Activated T-helper 2 cell treated with anti-CD3 and anti-CD28 coated beads, Interferon-gamma antibody, Interleukin-2, Interleukin-4, amounts not matched to agents 10 μg/mL and 5 μg/mL and 100 μg/mL, durations not matched to agents 14 hours and 24 hours and 36 hours (primary cell): Measurements from ENCODE around the gene IQGAP1. TPM values are rescaled to one million over a fixed set of nuclear protein-coding genes. Genes with fewer than 3 reads are reported as not detected.
"Not testable (repeated sequence)": the region's sequence is repeated elsewhere in the genome, so short reads cannot be mapped to it uniquely, and the experiment has no call there.

ENCODE experiments used
- DNase-seq: peaks from one replicate; pipeline ENCODE4 v3.0.0; 2021; ENCODE audit warnings: low spot score
- H3K27ac Mint-ChIP-seq: one replicate; pipeline ENCODE4 v1.8.0; 2021; ENCODE audit warnings: mixed read lengths
- H3K27me3 Mint-ChIP-seq: one replicate; pipeline ENCODE4 v1.8.0; 2021; ENCODE audit warnings: low read depth, mixed read lengths
- H3K36me3 Mint-ChIP-seq: one replicate; pipeline ENCODE4 v1.8.0; 2021; ENCODE audit warnings: low read depth, mixed read lengths
- H3K4me1 Mint-ChIP-seq: one replicate; pipeline ENCODE4 v1.8.0; 2021; ENCODE audit warnings: low read depth, mixed read lengths
- H3K4me3 Mint-ChIP-seq: one replicate; pipeline ENCODE4 v1.8.0; 2021; ENCODE audit warnings: low read depth, mild to moderate bottlenecking, moderate library complexity, mixed read lengths
- H3K9me3 Mint-ChIP-seq: one replicate; pipeline ENCODE4 v1.8.0; 2021; ENCODE audit warnings: mixed read lengths
- intact Hi-C: fragments of 100-400 bp; cut with micrococcal nuclease; formaldehyde crosslinking; loops from one replicate; pipeline ENCODE4 v1.15.1; 2023
- total RNA-seq: library from RNA; stranded (reverse); gene quantifications from 2 replicates; pipeline ENCODE4 v1.2.3, GENCODE V29; 2022

The IQGAP1 gene
- total RNA-seq, 1 donor from 2014 or later: 196 TPM

DNA sequence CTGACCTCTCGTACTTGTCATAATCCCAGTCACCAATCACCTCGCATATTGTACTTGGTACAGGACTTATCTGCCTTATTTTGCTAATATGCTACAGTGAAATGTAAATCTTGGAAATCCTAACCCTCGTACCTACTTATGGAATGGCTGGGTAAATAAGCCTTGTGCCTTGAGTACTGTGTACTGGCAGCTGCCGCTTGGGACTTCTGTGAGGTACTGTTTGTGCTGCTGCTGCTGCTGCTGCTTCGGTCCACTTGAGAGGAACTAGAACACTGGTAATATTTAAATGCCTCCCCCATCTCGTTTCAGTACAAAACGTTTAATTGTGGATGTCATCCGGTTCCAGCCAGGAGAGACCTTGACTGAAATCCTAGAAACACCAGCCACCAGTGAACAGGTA, 99.1 kb downstream of the IQGAP1 start:
- no peak for DNase-seq
- Mint-ChIP-seq H3K4me3 (no peak overlapping the region), H3K9me3 (no peaks in the 10 kb centered on the region), H3K4me1 (peaks cover 6% of the 10 kb centered on the region), H3K36me3 (peaks cover 84% of the 10 kb centered on the region), H3K27ac (no peak overlapping the region), H3K27me3 (no peaks in the 10 kb centered on the region)
- intact Hi-C loops: no loop called here

DNA sequence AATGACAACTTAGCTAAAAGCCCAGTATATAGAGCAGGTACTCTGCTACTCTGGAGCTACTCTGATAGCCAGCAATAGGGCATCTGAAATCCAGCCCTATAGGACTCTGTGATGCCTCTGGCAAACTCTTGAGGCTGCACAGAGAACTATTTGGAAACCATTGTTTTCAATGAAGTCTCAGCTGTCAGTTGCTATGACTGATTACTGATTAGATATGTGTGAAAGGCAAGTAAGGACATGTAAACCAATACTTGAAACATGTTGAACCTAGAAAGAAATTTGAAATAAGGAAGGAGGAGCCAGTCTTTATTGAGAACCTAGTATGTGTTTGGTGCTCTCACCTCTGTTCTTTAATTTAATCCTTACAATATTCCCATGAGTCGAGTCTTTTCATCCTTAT, 101.5 kb downstream of the IQGAP1 start:
- Mint-ChIP-seq H3K36me3 (peaks cover 87% of the 10 kb centered on the region), H3K4me1 (peaks cover 9% of the 10 kb centered on the region), H3K27me3 (no peaks in the 10 kb centered on the region), H3K4me3 (no peak overlapping the region), H3K9me3 (no peaks in the 10 kb centered on the region), H3K27ac (peak overlapping the region; percentile 36)
- intact Hi-C loops: no loop called here
- DNase-seq: no peak

DNA sequence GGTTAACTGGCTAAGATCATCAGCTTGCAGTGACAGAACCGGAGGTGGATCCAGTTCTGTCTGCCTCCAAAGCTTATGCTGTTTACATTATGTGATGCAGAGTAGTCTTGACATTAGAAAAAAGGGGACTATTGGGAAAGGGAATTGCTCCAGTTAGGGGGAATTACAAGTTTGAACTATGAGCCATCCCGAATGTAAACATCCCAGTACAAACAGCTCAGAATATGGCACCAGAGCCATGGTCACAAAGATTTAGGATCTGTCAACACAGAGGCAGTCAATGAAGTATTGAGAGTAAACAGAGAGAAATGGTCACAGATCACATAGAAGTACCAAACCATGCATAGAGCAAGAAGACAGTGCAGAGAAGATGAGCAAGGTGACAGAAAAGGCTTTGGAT, 101.9 kb downstream of the IQGAP1 start:
- no peak for DNase-seq
- Mint-ChIP-seq H3K4me1 (peaks cover 9% of the 10 kb centered on the region), H3K27me3 (no peaks in the 10 kb centered on the region), H3K27ac (peak overlapping the region; percentile 36), H3K36me3 (peaks cover 87% of the 10 kb centered on the region), H3K9me3 (no peaks in the 10 kb centered on the region), H3K4me3 (no peak overlapping the region)
- intact Hi-C loops: no loop called here

DNA sequence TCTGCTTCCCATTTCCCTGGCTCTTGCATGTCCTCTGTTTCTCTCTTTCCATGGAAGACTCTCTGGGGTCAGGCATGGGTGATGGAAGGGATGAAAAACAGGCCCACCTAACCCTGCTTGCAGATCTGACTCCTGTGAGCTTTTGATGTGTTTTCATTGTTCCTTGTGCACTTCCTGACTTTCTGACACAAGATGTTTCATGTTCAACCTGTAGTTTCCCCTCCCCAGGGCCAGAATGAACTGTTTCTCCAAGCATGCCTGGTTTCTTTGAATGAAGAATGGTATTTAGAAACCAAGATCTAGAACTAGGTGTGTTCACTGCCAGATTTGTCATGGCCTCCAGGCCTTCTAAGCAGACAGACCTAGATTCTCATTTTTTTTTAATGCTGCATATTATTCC, 105.6 kb downstream of the IQGAP1 start:
- intact Hi-C loops: no loop called here
- Mint-ChIP-seq H3K4me3 (no peak overlapping the region), H3K36me3 (peaks cover 81% of the 10 kb centered on the region), H3K27me3 (no peaks in the 10 kb centered on the region), H3K27ac (peak overlapping the region; percentile 65), H3K4me1 (peaks cover 5% of the 10 kb centered on the region), H3K9me3 (no peaks in the 10 kb centered on the region)
- no peak for DNase-seq

DNA sequence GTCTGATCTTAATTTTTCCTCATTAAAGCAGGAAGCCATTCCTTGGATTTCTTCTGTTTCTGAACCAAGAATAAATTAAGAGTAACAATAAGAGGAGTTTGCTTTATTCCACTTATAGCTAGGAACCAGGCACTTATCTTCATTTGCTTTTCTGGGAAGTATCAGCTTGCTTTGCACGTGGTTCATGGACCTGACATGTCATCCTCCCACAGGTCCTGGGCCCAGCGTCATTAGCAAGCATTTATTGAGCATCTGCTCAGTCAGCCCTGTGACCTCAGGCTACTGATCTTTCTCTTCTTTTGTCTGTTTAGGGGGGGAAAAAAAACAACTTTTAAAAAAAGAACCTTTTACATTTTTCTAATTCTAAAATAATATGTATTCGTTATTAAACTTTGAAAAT, 107.0 kb downstream of the IQGAP1 start:
- H3K9me3 Mint-ChIP-seq: no peaks in the 10 kb centered on the region
- H3K4me3 Mint-ChIP-seq: no peak overlapping the region
- H3K4me1 Mint-ChIP-seq: peaks cover 5% of the 10 kb centered on the region
- peaks cover 82% of the 10 kb centered on the region for H3K36me3 Mint-ChIP-seq
- H3K27me3 Mint-ChIP-seq: no peaks in the 10 kb centered on the region
- no peak for DNase-seq
- intact Hi-C loops: no loop called here
- H3K27ac Mint-ChIP-seq: no peak overlapping the region

DNA sequence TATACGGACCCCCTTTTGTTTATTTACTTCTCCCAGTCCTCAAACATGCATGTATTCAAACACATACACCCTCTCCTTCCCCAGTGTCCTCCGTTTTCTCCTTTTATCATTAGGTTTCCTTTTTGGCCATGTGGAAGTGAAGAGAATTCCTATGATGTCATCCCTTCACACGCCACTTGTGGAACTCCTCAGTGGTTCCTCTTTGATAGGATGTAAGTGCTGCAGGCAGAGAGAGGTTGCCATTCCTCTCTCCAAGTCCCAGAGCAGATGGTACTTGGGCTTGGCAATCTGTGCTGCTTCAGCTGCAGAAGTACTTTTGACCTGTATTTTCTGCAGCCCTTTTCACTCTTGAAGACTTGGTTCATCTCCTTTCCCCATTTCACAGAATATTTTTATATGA, 108.7 kb downstream of the IQGAP1 start:
- H3K4me3 Mint-ChIP-seq: no peak overlapping the region
- peaks cover 7% of the 10 kb centered on the region for H3K4me1 Mint-ChIP-seq
- intact Hi-C loops: no loop called here
- no peaks in the 10 kb centered on the region for H3K9me3 Mint-ChIP-seq
- no peaks in the 10 kb centered on the region for H3K27me3 Mint-ChIP-seq
- DNase-seq: no peak
- H3K27ac Mint-ChIP-seq: no peak overlapping the region
- peaks cover 83% of the 10 kb centered on the region for H3K36me3 Mint-ChIP-seq

DNA sequence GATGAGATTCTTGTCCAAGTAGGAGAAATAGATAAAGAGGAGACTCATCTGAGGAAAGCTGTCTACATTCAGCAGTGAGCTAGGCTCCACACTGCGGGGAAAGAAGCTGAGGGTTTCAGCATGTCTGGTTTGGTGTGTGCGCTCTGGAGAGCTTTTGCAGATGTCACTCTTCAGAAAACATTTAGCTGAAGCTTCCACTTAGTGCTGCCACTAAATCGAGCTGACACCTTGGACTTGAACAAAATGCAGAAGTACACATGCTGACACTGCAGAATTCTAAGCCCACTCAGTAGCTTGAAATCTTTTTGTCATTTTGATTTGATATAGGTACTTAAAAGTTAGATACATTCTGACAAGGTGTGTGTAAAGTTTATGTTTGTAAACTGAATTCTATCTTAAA, 109.3 kb downstream of the IQGAP1 start:
- no peaks in the 10 kb centered on the region for H3K27me3 Mint-ChIP-seq
- intact Hi-C loops: no loop called here
- no peak overlapping the region for H3K27ac Mint-ChIP-seq
- peaks cover 83% of the 10 kb centered on the region for H3K36me3 Mint-ChIP-seq
- DNase-seq: no peak
- no peak overlapping the region for H3K4me3 Mint-ChIP-seq
- no peaks in the 10 kb centered on the region for H3K9me3 Mint-ChIP-seq
- H3K4me1 Mint-ChIP-seq: peaks cover 7% of the 10 kb centered on the region

DNA sequence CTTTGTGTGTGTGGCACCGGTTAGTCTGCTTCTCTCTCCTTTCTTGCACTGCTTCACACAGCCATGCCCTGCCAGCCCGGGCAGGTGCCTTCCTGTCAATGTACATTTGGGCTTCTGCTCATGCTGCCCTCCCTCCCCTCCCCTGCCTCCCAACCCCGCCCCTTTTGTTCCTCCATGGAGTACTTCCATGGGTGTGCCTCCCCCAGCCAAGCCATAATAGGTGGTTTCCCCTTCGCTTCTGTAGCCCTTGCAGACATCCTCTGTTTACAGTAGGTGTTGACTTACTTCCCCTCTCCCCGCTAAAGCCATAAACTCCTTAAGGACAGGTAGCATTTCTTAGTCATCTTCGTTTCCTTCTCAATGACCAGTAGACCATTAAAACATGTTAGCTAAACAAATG, 109.9 kb downstream of the IQGAP1 start:
- Mint-ChIP-seq H3K27ac (no peak overlapping the region), H3K4me3 (no peak overlapping the region), H3K9me3 (no peaks in the 10 kb centered on the region), H3K4me1 (peaks cover 7% of the 10 kb centered on the region), H3K27me3 (no peaks in the 10 kb centered on the region), H3K36me3 (peaks cover 79% of the 10 kb centered on the region)
- intact Hi-C loops: no loop called here
- DNase-seq: no peak

DNA sequence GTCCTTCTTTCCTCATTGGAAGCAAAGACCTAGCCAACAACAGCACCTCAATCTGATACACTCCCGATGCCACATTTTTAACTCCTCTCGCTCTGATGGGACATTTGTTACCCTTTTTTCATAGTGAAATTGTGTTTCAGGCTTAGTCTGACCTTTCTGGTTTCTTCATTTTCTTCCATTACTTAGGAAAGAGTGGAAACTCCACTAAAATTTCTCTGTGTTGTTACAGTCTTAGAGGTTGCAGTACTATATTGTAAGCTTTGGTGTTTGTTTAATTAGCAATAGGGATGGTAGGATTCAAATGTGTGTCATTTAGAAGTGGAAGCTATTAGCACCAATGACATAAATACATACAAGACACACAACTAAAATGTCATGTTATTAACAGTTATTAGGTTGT, 112.1 kb downstream of the IQGAP1 start:
- H3K4me1 Mint-ChIP-seq: peaks cover 4% of the 10 kb centered on the region
- H3K4me3 Mint-ChIP-seq: no peak overlapping the region
- peaks cover 64% of the 10 kb centered on the region for H3K36me3 Mint-ChIP-seq
- DNase-seq: no peak
- H3K27ac Mint-ChIP-seq: no peak overlapping the region
- no peaks in the 10 kb centered on the region for H3K9me3 Mint-ChIP-seq
- intact Hi-C loops: no loop called here
- no peaks in the 10 kb centered on the region for H3K27me3 Mint-ChIP-seq

DNA sequence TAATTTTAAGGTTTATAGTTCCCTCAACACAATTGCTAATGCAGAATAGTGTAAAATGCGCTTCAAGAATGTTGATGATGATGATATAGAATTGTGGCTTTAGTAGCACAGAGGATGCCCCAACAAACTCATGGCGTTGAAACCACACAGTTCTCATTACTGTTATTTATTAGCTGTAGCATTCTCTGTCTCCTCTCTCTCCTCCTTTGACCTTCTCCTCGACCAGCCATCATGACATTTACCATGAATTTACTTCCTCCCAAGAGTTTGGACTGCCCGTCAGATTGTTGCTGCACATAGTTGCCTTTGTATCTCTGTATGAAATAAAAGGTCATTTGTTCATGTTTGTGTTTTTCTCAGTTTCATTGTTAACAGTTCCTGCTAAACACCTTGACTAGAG, 113.9 kb downstream of the IQGAP1 start:
- intact Hi-C loops: no loop called here
- peaks cover 4% of the 10 kb centered on the region for H3K4me1 Mint-ChIP-seq

DNA sequence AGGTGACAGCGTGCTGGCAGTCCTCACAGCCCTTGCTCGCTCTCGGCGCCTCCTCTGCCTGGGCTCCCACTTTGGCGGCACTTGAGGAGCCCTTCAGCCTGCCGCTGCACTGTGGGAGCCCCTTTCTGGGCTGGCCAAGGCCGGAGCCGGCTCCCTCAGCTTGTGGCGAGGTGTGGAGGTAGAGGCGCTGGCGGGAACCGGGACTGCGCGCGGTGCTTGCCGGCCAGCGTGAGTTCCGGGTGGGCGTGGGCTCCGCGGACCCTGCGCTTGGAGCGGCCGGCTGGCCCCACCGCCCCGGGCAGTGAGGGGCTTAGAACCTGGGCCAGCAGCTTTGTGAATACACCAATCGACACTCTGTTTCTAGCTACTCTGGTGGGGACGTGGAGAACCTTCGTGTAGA, 122.7 kb downstream of the IQGAP1 start:
- Mint-ChIP-seq H3K4me1 (peaks cover 12% of the 10 kb centered on the region), H3K36me3 (peaks cover 19% of the 10 kb centered on the region), H3K27ac (peak overlapping the region; percentile 44)
- H3K9me3 Mint-ChIP-seq, DNase-seq, H3K27me3 Mint-ChIP-seq, intact Hi-C loops, H3K4me3 Mint-ChIP-seq: not testable (repeated sequence)

More for the DNA sequence above, 113.9 kb downstream of the IQGAP1 start:
- Mint-ChIP-seq H3K36me3 (peaks cover 53% of the 10 kb centered on the region), H3K27me3 (no peaks in the 10 kb centered on the region), H3K9me3 (no peaks in the 10 kb centered on the region), H3K27ac (no peak overlapping the region), H3K4me3 (no peak overlapping the region)
- DNase-seq: no peak

DNA sequence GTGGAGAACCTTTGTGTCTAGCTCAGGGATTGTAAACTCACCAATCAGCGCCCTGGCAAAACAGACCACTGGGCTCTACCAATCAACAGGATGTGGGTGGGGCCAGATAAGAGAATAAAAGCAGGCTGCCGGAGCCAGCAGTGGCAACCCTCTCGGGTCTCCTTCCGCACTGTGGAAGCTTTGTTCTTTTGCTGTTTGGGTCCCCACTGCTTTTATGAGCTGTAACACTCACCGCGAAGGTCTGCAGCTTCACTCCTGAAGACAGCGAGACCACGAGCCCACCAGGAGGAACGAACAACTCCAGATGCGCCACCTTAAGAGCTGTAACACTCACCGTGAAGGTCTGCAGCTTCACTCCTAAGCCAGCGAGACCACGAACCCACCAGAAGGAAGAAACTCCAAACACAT, 123.2 kb downstream of the IQGAP1 start:
- DNase-seq: peak; percentile 11
- H3K27ac Mint-ChIP-seq: peak overlapping the region; percentile 44

DNA sequence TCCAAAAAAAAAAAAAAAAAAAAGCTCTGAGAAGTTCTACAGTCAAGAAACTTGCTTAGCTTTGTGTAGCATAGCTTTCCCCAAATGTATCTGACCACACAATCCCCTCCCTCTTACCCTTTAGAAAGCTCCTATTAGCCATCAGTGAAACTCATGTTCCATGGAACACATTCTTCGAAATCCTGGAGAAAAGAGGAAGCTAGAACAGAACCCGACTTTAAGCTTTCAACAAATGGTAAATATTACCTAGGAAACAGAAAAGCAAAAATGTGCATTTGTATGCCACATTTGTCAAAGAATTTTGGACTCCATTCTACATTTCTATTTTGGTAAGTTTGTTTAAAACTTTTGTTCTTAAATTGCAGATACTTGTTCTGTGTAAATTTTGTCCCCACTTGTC, 124.2 kb downstream of the IQGAP1 start:
- Mint-ChIP-seq H3K4me3 (no peak overlapping the region), H3K27ac (no peak overlapping the region), H3K9me3 (peaks cover 9% of the 10 kb centered on the region), H3K27me3 (peaks cover 1% of the 10 kb centered on the region), H3K4me1 (peaks cover 12% of the 10 kb centered on the region), H3K36me3 (peaks cover 18% of the 10 kb centered on the region)
- intact Hi-C loops: no loop called here
- DNase-seq: no peak

More for the DNA sequence above, 123.2 kb downstream of the IQGAP1 start:
- H3K9me3 Mint-ChIP-seq, intact Hi-C loops, H3K27me3 Mint-ChIP-seq: not testable (repeated sequence)
- peaks cover 19% of the 10 kb centered on the region for H3K36me3 Mint-ChIP-seq
- peak overlapping the region; percentile 62 for H3K4me3 Mint-ChIP-seq
- H3K4me1 Mint-ChIP-seq: peaks cover 12% of the 10 kb centered on the region

DNA sequence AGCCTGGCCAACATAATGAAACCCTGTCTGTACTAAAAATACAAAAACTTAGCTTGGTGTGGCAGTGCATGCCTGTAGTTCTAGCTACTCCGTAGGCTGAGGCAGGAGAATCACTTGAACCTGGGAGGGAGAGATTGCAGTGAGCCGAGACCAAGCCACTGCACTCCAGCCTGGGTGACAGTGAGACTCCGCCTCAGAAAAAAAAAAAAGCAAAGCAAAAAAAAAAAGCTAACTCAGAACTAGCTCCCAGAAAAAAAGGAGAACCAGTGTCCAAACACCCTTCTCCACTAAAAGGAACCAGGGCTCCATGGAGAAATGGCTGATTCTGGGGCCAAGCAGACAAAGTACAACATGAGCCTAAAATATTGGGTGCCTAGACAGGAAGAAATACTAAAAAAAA, 124.9 kb downstream of the IQGAP1 start:
- Mint-ChIP-seq H3K36me3 (peaks cover 17% of the 10 kb centered on the region), H3K4me3 (no peak overlapping the region), H3K4me1 (peaks cover 12% of the 10 kb centered on the region), H3K9me3 (peaks cover 9% of the 10 kb centered on the region), H3K27ac (no peak overlapping the region), H3K27me3 (peaks cover 1% of the 10 kb centered on the region)
- intact Hi-C loops: no loop called here
- DNase-seq: no peak
